Kidney (tissue), 14 donors: ENCODE results near the gene CAMTA1. TPM values are rescaled to one million over a fixed set of nuclear protein-coding genes. Genes with fewer than 3 reads are reported as not detected.

Experiments used
- DNase-seq, 5 donors: peaks; one replicate each; pipeline ENCODE4 v3.0.0-alpha.2; 2013 to 2020
- FAIRE-seq: peaks from 2 replicates; lab custom pipeline; 2012; peaks lifted over from hg19 to GRCh38; lab: Jason Lieb, UNC
- H3K27ac ChIP-seq, 2 donors: one replicate each; pipeline ENCODE4 v1.7.0; 2013; ENCODE audit warnings: low read depth in 2 of 2, low read length in 2 of 2, inconsistent platforms in 1 of 2
- H3K27me3 ChIP-seq: one replicate; pipeline ENCODE4 v1.7.1; 2013; ENCODE audit warnings: low read length, inconsistent platforms; ENCODE audit not compliant: control insufficient read depth, insufficient read depth
- H3K36me3 ChIP-seq, 3 donors: one replicate each; pipeline versions ENCODE4 v1.7.0 to v1.7.1; 2013; ENCODE audit warnings: low read length in 3 of 3, control low read depth in 1 of 3, inconsistent platforms in 1 of 3; ENCODE audit not compliant: insufficient read depth in 3 of 3, control insufficient read depth in 2 of 3
- H3K4me1 ChIP-seq, 3 donors: one replicate each; pipeline versions ENCODE4 v1.7.0 to v1.7.1; 2013; ENCODE audit warnings: low read length in 3 of 3, inconsistent platforms in 1 of 3, low read depth in 1 of 3; ENCODE audit not compliant: control insufficient read depth in 2 of 3, insufficient read depth in 2 of 3
- H3K4me3 ChIP-seq, 3 donors: one replicate each; pipeline versions ENCODE4 v1.7.0 to v1.8.1; 2013; ENCODE audit warnings: low read length in 3 of 3, control low read depth in 1 of 3, inconsistent platforms in 1 of 3
- H3K9ac ChIP-seq, 3 donors: one replicate each; pipeline versions ENCODE4 v1.7.0 to v1.7.1; 2013; ENCODE audit warnings: low read length in 3 of 3, control low read depth in 1 of 3, inconsistent platforms in 1 of 3
- H3K9me3 ChIP-seq, 3 donors: one replicate each; pipeline versions ENCODE4 v1.7.0 to v1.7.1; 2013; ENCODE audit warnings: low read length in 3 of 3, control low read depth in 1 of 3, inconsistent platforms in 1 of 3; ENCODE audit not compliant: control insufficient read depth in 2 of 3, insufficient read depth in 1 of 3
- intact Hi-C: fragments of 100-400 bp; cut with DNase I; formaldehyde crosslinking; loops from one replicate; pipeline ENCODE4 v1.11.1; 2022
- polyA plus RNA-seq: library from polyadenylated mRNA; stranded (reverse); fragments of 350-450 nt; fragmentation: Illumina TruSeq; extraction: RNeasy Lipid Tissue Mini Kit (QIAGEN cat#74804); gene quantifications from one replicate; pipeline ENCODE4 v1.2.3, GENCODE V29; 2014; ENCODE audit warnings: low read depth, low replicate concordance; ENCODE audit not compliant: insufficient read depth
- total RNA-seq: library from RNA; stranded (reverse); fragmentation: NEBNext Ultra II Directional; extraction: Animal tissue kit (Norgen Biotek cat#: 25700); gene quantifications from one replicate; pipeline ENCODE4 v1.2.1, GENCODE V29; 2021
- TF ChIP-seq, protein P1 (sequence below): IDR thresholded peaks from 3 replicates; pipeline ENCODE4 v1.5.1; 2012; ENCODE audit warnings: mild to moderate bottlenecking, moderate library complexity, borderline replicate concordance; ENCODE audit not compliant: insufficient read depth; ENCODE audit errors: extremely low read depth
- donor health status: control.
- donor health status: control.
- donor health status: control.
- donor health status: control.
- donor health status: control.
- donor health status: DM: yes; HTN: yes; CAD: no.
- donor health status: Normal renal cell carcinoma (clear cell type).

CAMTA1 gene
- total and polyA plus RNA-seq, 2 donors from 2014 or later: 79.0 to 170 TPM

DNA sequence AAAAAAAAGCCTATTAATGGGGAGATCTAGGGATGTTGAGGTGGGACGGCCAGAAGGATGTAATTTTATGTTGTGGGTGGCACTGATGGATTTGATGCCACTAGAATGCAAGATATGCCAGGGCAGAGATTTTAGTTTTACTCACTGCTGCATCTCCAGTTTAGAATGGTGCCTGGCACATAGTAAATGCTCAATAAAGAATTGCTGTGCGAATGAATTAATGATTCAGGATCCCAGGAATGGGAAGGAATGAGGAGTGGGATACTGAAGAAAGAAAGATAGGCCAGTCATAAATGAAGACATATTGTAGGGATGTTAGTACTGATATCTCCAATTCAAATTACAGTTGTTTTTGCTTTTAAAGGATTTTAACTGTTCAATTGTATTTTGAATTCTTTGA is 72.6 kb downstream of the CAMTA1 start:
- intact Hi-C loops: no loop called here
- Histone ChIP-seq H3K9me3 (no peaks in the 10 kb centered on the region), H3K27ac (no peak overlapping the region), H3K9ac (no peak overlapping the region), H3K27me3 (no peaks in the 10 kb centered on the region), H3K4me1 (peaks cover 0 to 5% (median 0%) of the 10 kb centered on the region in 3 donors), H3K36me3 (peaks cover 0 to 4% (median 0%) of the 10 kb centered on the region in 3 donors), H3K4me3 (no peak overlapping the region)
- TF ChIP-seq, protein P1, sequence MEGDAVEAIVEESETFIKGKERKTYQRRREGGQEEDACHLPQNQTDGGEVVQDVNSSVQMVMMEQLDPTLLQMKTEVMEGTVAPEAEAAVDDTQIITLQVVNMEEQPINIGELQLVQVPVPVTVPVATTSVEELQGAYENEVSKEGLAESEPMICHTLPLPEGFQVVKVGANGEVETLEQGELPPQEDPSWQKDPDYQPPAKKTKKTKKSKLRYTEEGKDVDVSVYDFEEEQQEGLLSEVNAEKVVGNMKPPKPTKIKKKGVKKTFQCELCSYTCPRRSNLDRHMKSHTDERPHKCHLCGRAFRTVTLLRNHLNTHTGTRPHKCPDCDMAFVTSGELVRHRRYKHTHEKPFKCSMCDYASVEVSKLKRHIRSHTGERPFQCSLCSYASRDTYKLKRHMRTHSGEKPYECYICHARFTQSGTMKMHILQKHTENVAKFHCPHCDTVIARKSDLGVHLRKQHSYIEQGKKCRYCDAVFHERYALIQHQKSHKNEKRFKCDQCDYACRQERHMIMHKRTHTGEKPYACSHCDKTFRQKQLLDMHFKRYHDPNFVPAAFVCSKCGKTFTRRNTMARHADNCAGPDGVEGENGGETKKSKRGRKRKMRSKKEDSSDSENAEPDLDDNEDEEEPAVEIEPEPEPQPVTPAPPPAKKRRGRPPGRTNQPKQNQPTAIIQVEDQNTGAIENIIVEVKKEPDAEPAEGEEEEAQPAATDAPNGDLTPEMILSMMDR: no peak
- FAIRE-seq: no peak
- no peak for DNase-seq

DNA sequence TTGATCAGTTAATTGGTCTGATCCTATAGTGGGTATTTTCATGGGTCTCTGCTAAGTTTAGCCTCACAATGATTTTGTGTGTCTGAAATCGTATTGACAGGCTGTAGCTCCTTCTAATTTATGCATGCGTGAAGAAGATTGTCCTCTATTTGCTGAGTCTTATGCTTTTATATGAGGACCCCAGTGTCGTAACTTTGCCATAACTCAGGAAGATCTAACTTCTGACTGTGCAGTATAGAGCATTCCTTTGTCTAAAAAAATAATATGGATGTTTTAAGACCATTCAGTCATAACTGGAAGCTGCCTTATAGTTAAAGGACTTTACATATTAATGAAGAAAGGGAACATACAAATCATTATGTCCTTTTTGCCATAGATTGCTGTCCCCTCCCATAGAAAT is 73.3 kb downstream of the CAMTA1 start:
- intact Hi-C loops: no loop called here
- Histone ChIP-seq H3K4me3 (no peak overlapping the region), H3K27me3 (no peaks in the 10 kb centered on the region), H3K36me3 (peaks cover 0 to 4% (median 0%) of the 10 kb centered on the region in 3 donors), H3K9me3 (no peaks in the 10 kb centered on the region), H3K9ac (no peak overlapping the region), H3K27ac (no peak overlapping the region), H3K4me1 (peaks cover 0 to 5% (median 0%) of the 10 kb centered on the region in 3 donors)
- TF ChIP-seq, protein P1: no peak
- FAIRE-seq: no peak
- DNase-seq: no peak

DNA sequence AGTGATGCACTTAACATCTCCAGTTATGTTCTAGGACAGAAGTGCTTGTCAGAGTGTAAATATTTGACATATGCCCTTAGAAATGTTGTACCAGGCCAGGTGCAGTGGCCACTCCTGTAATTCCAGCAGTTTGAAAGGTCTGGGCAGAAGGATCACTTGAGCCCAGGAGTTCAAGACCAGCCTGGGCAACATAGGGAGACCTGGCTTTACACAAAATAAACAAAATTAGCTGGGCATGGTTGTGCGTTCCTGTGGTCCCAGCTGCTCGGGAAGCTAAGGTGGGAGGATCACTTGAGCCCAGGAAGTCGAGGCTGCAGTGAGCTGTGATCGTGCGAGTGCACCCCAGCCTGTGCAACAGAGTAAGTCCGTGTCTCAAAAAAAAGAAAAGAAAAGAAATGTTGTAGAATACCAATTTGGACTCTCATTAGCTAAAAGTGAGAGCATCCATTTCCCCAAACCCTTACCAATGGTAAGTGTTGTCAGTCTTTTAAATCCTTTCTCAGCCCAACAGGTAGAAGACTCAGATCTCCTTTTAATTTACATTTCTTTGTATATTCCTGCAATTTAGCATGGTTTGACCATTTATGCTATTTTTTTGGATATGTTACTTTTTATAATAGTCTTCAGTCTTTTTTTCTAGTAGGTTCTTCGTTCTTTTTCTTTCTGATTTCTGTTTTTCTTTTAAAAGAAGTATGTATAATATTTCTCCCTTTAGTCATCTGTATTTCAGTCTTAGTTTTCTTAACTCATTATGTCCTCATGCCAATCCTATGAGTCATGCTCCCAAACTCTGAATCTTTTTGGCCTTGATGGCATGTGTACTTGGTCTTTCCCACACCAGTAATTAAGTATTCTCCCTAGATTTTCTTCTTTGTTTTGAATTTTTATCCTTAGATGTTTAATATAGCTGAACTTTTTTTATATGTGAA is 74.4 kb downstream of the CAMTA1 start:
- peak overlapping the region; percentile 20 to 49 for H3K27ac ChIP-seq
- intact Hi-C loops: no loop called here
- H3K9me3 ChIP-seq: no peaks in the 10 kb centered on the region
- no peak overlapping the region for H3K9ac ChIP-seq
- H3K27me3 ChIP-seq: no peaks in the 10 kb centered on the region
- H3K4me1 ChIP-seq: peaks cover 0 to 5% (median 0%) of the 10 kb centered on the region in 3 donors
- no peak for DNase-seq
- FAIRE-seq: peak; percentile 83
- H3K4me3 ChIP-seq: no peak overlapping the region
- no peaks in the 10 kb centered on the region for H3K36me3 ChIP-seq
- TF ChIP-seq, protein P1: no peak
